GM23338 (cell line): ENCODE data around the gene MYMX. TPM values are rescaled to one million over a fixed set of nuclear protein-coding genes. Genes with fewer than 3 reads are reported as not detected.

Experiments used
- ATAC-seq: fragments of 200-7000 bp; cut with Tn5 transposase; 3 replicates; pipeline ENCODE4 v1.9.1; 2020
- DNase-seq: peaks from one replicate; pipeline ENCODE4 v3.0.0-alpha.2; 2015; ENCODE audit warnings: low spot score
- H2AFZ ChIP-seq: fragments of 200-600 bp; sonication (generic); 2 replicates; pipeline ENCODE4 v1.8.0; 2016; ENCODE audit warnings: antibody characterized with exemption, mild to moderate bottlenecking, moderate library complexity
- H3F3A ChIP-seq: fragments of 200-600 bp; sonication (generic); replicated peaks from 2 replicates; pipeline ENCODE4 v1.8.0; 2017; ENCODE audit warnings: antibody characterized with exemption, mixed run types, low read depth
- H3K27ac ChIP-seq: fragments of 200-600 bp; sonication (generic); 2 replicates; pipeline ENCODE4 v1.6.1; 2016; ENCODE audit warnings: low read depth
- H3K27me3 ChIP-seq: fragments of 200-600 bp; sonication (generic); 2 replicates; pipeline ENCODE4 v1.8.0; 2016; ENCODE audit warnings: mild to moderate bottlenecking, mixed run types, moderate library complexity; ENCODE audit not compliant: insufficient read depth
- H3K36me3 ChIP-seq: fragments of 200-600 bp; sonication (generic); 2 replicates; pipeline ENCODE4 v1.8.0; 2016; ENCODE audit warnings: mild to moderate bottlenecking; ENCODE audit not compliant: insufficient read depth
- H3K4me1 ChIP-seq: fragments of 200-600 bp; sonication (generic); 2 replicates; pipeline ENCODE4 v1.8.0; 2016; ENCODE audit warnings: mild to moderate bottlenecking, moderate library complexity; ENCODE audit not compliant: insufficient read depth
- H3K4me2 ChIP-seq: fragments of 200-600 bp; sonication (generic); 2 replicates; pipeline ENCODE4 v1.7.1; 2017; ENCODE audit warnings: mixed run types
- H3K4me3 ChIP-seq: fragments of 200-600 bp; sonication (generic); 2 replicates; pipeline ENCODE4 v1.6.1; 2016; ENCODE audit warnings: mixed run types
- H3K79me2 ChIP-seq: fragments of 200-600 bp; sonication (generic); replicated peaks from 2 replicates; pipeline ENCODE4 v1.8.0; 2017; ENCODE audit warnings: mild to moderate bottlenecking; ENCODE audit not compliant: insufficient read depth
- H3K9me2 ChIP-seq: fragments of 200-600 bp; sonication (generic); 2 replicates; pipeline ENCODE4 v1.8.0; 2017; ENCODE audit not compliant: insufficient read depth
- H4K20me1 ChIP-seq: fragments of 200-600 bp; sonication (generic); replicated peaks from 2 replicates; pipeline ENCODE4 v1.8.0; 2017; ENCODE audit warnings: mild to moderate bottlenecking; ENCODE audit not compliant: insufficient read depth
- H3K27ac Mint-ChIP-seq: 2 replicates; pipeline ENCODE4 v1.8.0; 2020; ENCODE audit warnings: inconsistent platforms, mild to moderate bottlenecking, moderate library complexity, mixed read lengths
- H3K27me3 Mint-ChIP-seq: 3 replicates; pipeline ENCODE4 v1.8.0; 2022; ENCODE audit warnings: low read depth, mild to moderate bottlenecking, moderate library complexity, mixed read lengths, inconsistent platforms; ENCODE audit not compliant: insufficient read depth, poor library complexity
- H3K36me3 Mint-ChIP-seq: 3 replicates; pipeline ENCODE4 v1.8.0; 2021; ENCODE audit warnings: low read depth, mild to moderate bottlenecking, inconsistent platforms, moderate library complexity, mixed read lengths
- H3K4me1 Mint-ChIP-seq: 3 replicates; pipeline ENCODE4 v1.8.0; 2020; ENCODE audit warnings: mild to moderate bottlenecking, inconsistent platforms, mixed read lengths
- H3K4me3 Mint-ChIP-seq: 3 replicates; pipeline ENCODE4 v1.8.0; 2021; ENCODE audit warnings: moderate library complexity, mild to moderate bottlenecking, inconsistent platforms, mixed read lengths
- H3K9me3 Mint-ChIP-seq: 3 replicates; pipeline ENCODE4 v1.8.0; 2020; ENCODE audit warnings: moderate library complexity, mild to moderate bottlenecking, inconsistent platforms, mixed read lengths
- CREB1 ChIP-seq: fragments of 250-450 bp; sonication (Bioruptor Pico); IDR thresholded peaks from 2 replicates; pipeline ENCODE4 v1.5.0; 2020; ENCODE audit warnings: low read depth, mild to moderate bottlenecking, moderate library complexity
- CTCF ChIP-seq, 2 experiments: fragments of 200-600 bp in 1 of 2; sonication (generic) in 1 of 2; conservative IDR thresholded peaks; 2 replicates each; pipeline versions ENCODE4 v1.5.1 to v1.6.1; 2016 to 2017; ENCODE audit warnings: antibody characterized with exemption in 2 of 2, low read depth in 2 of 2, mild to moderate bottlenecking in 2 of 2, moderate library complexity in 1 of 2
- ETS1 ChIP-seq: IDR thresholded peaks from 2 replicates; pipeline ENCODE4 v1.6.1; 2016; ENCODE audit warnings: antibody characterized with exemption
- EZH2 ChIP-seq: fragments of 200-600 bp; sonication (generic); IDR thresholded peaks from one replicate; pipeline ENCODE4 v1.8.0; 2017; ENCODE audit warnings: antibody characterized with exemption, mild to moderate bottlenecking, low read depth; ENCODE audit not compliant: unreplicated experiment
- EZH2phosphoT487 ChIP-seq: fragments of 200-600 bp; sonication (generic); IDR thresholded peaks from one replicate; pipeline ENCODE4 v1.8.1; 2018; ENCODE audit warnings: antibody characterized with exemption; ENCODE audit not compliant: unreplicated experiment
- JUNB ChIP-seq: IDR thresholded peaks from one replicate; pipeline ENCODE4 v1.6.1; 2016; ENCODE audit warnings: antibody characterized with exemption; ENCODE audit not compliant: unreplicated experiment
- NANOG ChIP-seq: IDR thresholded peaks from 2 replicates; pipeline ENCODE4 v1.6.1; 2016; ENCODE audit warnings: antibody characterized with exemption, borderline replicate concordance
- POLR2AphosphoS5 ChIP-seq: IDR thresholded peaks from 2 replicates; pipeline ENCODE4 v1.6.1; 2016; ENCODE audit warnings: antibody characterized with exemption, low read depth
- REST ChIP-seq: IDR thresholded peaks from one replicate; pipeline ENCODE4 v1.6.1; 2018; ENCODE audit warnings: antibody characterized with exemption; ENCODE audit not compliant: unreplicated experiment
- STAT1 ChIP-seq: IDR thresholded peaks from one replicate; pipeline ENCODE4 v1.6.1; 2016; ENCODE audit warnings: antibody characterized with exemption; ENCODE audit not compliant: unreplicated experiment
- ZNF114 ChIP-seq: fragments of 250-450 bp; sonication (Bioruptor Pico); IDR thresholded peaks from 2 replicates; pipeline ENCODE4 v1.5.0; 2020; ENCODE audit warnings: mild to moderate bottlenecking, moderate library complexity
- ZNF331 ChIP-seq: fragments of 250-450 bp; sonication (Bioruptor Pico); IDR thresholded peaks from 2 replicates; pipeline ENCODE4 v1.5.0; 2020; ENCODE audit warnings: low read depth, mild to moderate bottlenecking, moderate library complexity
- ZNF462 ChIP-seq: fragments of 250-450 bp; sonication (Bioruptor Pico); IDR thresholded peaks from 2 replicates; pipeline ENCODE4 v1.5.0; 2020; ENCODE audit warnings: mild to moderate bottlenecking, moderate library complexity
- polyA plus RNA-seq: library from polyadenylated mRNA; unstranded; fragments of >200 nt; fragmentation: Nextera tagmentation; extraction: Ambion mirVana; gene quantifications from 2 replicates; pipeline ENCODE4 v1.2.1, GENCODE V29; 2016
- total RNA-seq: library from RNA; depleted of rRNA; stranded (reverse); fragments of >200 nt; shearing (Covaris generic); gene quantifications from 2 replicates; pipeline ENCODE4 v1.2.3, GENCODE V29; 2014

MYMX gene
- total and polyA plus RNA-seq, 2 experiments from 2014 or later = 2.8 to 7.1 TPM

- Histone ChIP-seq H3K4me2 (no peak overlapping the region), H3K4me1 (no peaks in the 10 kb centered on the region; the same call in 1 of the 2 replicates), H3K79me2 (no peaks in the 10 kb centered on the region), H3K27me3 (no peaks in the 10 kb centered on the region), H3K36me3 (no peaks in the 10 kb centered on the region), H2AFZ (no peak overlapping the region), H4K20me1 (no peaks in the 10 kb centered on the region), H3F3A (no peaks in the 10 kb centered on the region), H3K4me3 (no peak overlapping the region), H3K27ac (no peak overlapping the region), H3K9me2 (no peaks in the 10 kb centered on the region)
- ATAC-seq (no peak), DNase-seq (no peak)
- no peak overlapping the region for H3K4me3 Mint-ChIP-seq
- no peaks in the 10 kb centered on the region; the same call in 2 of the 3 replicates for H3K36me3 Mint-ChIP-seq
- no peak for TF ChIP-seq NANOG
- no peak for TF ChIP-seq EZH2
- TF ChIP-seq ZNF331 = no peak
- TF ChIP-seq CTCF (conservative IDR thresholded peaks at IDR 0.05; ENCODE audit: low read depth in 2 of 2) = no peak
- TF ChIP-seq REST = no peak
- TF ChIP-seq ZNF462 (CRISPR knock-in tag) = no peak
- TF ChIP-seq EZH2phosphoT487 = no peak
- no peak for TF ChIP-seq CREB1 (CRISPR knock-in tag)
- TF ChIP-seq POLR2AphosphoS5 = no peak
- no peak for TF ChIP-seq ZNF114
- TF ChIP-seq ETS1 = no peak
- no peak for TF ChIP-seq STAT1
- no peak for TF ChIP-seq JUNB
- H3K9me3 Mint-ChIP-seq = no peaks in the 10 kb centered on the region
- H3K4me1 Mint-ChIP-seq = peaks cover 21% of the 10 kb centered on the region
- peaks cover 22% of the 10 kb centered on the region for H3K27me3 Mint-ChIP-seq
- H3K27ac Mint-ChIP-seq = no peak overlapping the region
Measured at GRCh38 chr6:44179072-44179536, 37.6 kb upstream of the MYMX start.
